Limb (tissue), 2 donors: ENCODE data around the gene KCNE2.
"Not testable (repeated sequence)": the region's sequence is repeated elsewhere in the genome, so short reads cannot be mapped to it uniquely, and the experiment has no call there.

Experiments
- DNase-seq, 2 donors: peaks; one replicate each; pipeline ENCODE4 v3.0.0-alpha.2; 2016; ENCODE audit errors: extremely low spot score in 2 of 2

KCNE2 gene

GRCh38 chr21:34406676-34407075, 42.9 kb downstream of the KCNE2 start:
- not testable (repeated sequence) for DNase-seq

- DNase-seq = not testable (repeated sequence)
These were observed 43.5 kb downstream of the KCNE2 start for GRCh38 chr21:34407294-34407693.

- DNase-seq = not testable (repeated sequence)
These were observed 53.8 kb downstream of the KCNE2 start for GRCh38 chr21:34417448-34418077.
